HG03108 (cell line): Measurements from ENCODE around the gene IQGAP2.
"Not testable (repeated sequence)": the region's sequence is repeated elsewhere in the genome, so short reads cannot be mapped to it uniquely, and the experiment has no call there.

Experiments
- ATAC-seq: cut with Tn5 transposase; IDR thresholded peaks from one replicate; pipeline ENCODE4 v1.9.1; 2021; ENCODE audit warnings: moderate library complexity; ENCODE audit not compliant: unreplicated experiment

IQGAP2 gene

DNA sequence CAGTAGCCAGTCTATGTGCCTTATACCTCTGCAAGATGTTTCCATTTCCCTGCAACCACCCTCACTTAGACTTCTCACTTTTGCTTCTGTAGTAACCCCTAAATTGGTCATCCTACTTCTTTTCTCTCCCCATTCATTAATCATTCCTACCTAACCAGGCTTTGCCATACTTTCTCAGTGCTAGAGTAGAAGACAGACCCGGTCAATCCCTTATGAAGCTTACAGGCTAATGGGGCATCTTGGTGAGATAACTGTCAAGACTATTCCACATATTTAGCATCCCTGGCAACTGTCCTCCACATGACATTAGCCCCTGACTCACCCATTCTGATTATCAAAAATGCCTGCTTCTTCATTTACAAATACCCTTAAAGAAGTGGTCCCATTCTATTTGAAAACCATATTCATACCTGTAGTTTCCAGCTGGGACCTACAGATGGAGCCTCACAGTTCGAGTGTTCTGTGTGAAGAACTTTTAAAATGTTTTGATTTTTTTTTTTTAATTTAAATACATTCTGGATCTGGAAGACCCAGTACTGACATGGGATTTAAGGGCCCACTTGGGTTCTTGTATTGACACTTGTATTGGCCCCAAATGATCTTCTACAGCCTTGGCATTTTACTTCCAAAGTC, 199.1 kb downstream of the IQGAP2 start:
- ATAC-seq, result no peak

DNA sequence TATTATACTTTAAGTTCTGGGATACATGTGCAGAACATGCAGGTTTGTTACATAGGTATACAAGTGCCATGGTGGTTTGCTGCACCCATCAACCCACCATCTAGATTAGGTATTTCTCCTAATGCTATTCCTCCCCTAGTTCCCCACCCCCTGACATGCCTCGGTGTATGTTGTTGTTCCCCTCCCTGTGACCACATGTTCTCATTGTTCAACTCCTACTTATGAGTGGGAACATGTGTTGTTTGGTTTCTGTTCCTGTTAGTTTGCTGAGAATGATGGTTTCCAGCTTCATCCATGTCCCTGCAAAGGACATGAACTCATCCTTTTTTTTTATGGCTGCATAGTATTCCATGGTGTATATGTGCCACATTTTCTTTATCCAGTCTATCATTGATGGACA, 200.9 kb downstream of the IQGAP2 start:
- not testable (repeated sequence) for ATAC-seq

DNA sequence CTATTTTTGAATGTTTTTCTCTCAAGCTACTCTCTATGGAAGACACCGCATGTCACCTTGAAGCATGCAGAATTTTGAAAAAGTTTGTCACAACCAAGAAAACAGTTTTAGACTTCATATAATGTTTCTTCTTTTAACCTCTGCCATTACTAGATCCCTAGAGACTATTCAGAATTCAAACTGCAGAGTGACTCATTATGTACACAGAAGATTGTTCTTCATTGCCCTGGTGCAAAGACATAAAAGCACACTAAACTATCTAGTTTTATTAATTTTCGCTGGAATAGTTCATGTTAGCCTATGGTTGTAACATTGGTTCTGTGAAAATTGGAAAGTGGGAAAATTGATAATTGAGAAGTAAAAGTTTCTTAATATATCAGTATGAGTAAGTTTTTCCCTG, 201.8 kb downstream of the IQGAP2 start:
- no peak for ATAC-seq

DNA sequence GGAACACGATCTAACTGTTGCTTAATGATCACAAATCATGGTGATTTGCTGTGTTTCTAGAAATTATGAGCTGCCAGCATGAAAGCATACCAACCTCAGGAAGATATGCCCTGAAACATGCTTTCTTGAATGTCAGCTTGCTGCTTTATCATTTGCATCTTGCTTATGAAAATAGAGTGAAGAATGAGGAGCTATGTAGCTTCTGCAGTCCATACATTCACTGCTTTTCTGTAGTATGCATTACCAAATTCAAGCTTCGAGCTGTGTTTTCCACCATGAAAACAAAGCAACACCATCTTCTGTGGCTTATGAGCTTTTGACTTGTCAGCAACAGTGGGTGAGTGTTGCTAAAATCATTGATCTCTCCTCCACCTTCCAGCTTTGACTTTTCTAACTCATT, 203.6 kb downstream of the IQGAP2 start:
- ATAC-seq, result no peak

DNA sequence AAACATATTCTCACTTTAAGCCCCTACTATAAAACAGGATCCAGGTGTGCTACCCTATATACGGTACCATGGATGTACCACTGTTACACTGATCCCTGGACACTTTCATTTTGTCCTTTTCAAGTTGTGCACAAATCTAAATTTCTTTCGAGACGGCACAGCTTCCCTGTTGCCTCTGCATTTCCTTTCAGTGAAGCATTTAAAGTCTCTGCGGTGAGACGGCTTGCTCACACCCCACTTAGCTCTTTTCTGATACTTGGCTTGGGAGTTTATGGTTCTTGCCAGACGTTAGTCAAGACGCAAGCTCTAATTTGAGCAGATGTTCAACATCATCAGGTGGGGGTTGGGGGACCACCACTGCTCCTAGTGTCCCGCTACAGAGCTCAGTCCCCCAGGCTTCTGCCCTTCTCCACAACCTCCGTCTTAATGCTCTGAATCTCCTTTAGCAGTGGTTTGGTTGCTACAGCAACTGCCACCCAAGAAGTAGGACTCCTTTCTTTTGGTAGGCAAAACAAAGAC, 204.3 kb downstream of the IQGAP2 start:
- ATAC-seq, result no peak

DNA sequence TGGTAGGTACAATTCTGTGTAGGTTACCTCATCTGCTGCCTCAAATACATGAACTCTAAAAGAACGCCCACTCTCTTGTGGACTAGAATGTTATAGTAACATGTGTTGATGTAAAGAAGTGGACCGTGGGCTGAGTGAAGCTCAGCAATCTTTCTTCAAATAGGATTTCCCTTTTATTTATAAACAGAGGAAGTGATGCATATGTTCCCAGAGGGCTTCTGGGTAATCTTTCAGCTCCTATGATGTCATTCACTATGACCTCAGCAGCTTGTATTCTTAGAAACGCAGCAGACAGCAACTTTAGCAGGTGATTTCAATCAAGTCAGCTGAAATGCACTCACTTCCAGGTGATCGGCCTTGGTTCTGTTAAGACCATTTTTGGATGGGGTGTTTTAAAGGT, 205.7 kb downstream of the IQGAP2 start:
- ATAC-seq, result no peak

DNA sequence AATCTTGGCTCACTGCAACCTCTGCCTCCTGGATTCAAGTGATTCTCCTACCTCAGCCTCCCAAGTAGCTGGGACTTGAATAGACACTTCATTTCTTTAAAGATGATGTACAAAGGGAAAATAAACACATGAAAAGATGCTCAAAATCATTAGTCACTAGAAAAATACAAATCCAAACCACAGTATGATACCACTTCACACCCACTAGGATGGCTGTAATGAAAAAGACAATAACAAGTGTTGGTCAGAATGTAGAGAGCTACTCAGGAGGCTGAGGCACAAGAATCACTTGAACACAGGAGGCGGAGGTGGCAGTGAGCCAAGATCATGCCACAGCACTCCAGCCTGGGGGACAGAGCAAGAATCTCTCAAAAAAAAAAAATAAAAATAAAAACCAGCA, 207.1 kb downstream of the IQGAP2 start:
- no peak for ATAC-seq

DNA sequence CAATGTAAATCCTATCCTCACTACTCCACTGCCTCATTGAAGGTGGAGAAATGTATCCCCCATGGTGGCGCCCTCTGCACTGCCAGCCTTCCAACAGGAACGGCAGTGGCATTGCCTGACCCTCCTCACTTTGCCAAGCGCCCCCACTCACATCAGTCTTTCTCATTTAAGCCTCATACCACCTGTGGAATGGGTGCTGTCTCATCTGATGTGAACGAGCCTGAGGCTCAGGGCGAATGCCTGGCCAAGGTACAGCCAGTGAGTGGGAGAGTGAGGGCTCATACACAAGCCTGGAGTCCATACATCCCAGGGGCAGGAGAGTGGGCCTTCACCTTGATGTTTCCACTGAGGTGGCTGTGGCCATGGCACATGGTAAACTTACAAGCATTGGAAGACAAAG, 209.9 kb downstream of the IQGAP2 start:
- no peak for ATAC-seq

DNA sequence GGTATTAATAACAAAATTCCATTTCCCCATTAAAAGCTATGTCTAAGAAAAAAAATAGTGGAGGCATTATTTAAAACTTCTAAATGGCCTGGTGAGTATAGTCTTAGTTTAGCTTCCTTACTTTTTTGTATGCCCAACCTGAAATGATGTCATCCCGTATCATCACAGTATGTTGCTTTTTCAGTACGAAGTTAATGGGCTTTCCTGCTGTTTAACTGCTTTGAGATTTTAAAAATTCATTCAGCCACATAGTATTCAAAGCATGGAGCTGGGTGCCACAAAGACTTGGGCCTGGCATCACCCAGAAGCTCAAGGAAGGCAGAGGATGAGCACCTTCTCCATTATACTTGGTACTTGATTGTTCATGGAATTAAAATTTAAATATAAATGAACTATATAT, 212.7 kb downstream of the IQGAP2 start:
- ATAC-seq, result no peak

DNA sequence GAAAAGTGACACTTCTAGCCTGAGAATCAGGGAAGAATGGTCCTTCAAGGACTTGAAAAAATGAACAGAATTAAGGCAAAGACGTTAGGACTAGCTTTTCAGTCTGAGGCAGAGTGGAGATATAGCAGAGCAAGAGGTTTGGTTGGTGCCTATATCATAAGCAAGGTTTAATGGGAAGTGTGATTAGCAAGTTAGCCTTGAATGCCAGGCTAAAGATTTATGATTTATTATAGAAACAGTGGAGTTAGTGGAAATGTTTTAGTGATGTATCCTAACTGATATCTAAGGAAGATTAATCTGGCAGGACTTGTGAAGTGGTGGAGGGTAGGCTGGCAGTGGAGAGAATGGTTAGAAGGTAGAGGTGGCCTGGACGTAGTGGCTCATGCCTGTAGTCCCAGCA, 213.1 kb downstream of the IQGAP2 start:
- ATAC-seq, result no peak

DNA sequence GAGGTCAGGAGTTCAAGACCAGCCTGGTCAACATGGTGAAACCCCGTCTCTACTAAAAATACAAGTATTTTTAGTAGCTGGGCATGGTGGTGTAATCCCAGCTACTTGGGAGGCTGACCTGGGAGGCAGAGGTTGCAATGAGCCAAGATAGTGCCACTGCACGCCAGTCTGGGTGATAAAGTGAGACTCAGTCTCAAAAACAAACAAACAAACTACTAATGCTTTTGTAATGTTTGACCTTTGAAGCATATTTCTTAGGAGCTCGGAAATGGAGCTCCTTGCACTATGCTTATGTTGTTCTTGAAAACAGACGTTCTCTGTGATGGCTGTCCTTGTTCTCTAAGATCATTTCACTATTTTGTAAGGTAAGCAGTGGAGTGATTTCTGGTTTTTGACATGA, 214.1 kb downstream of the IQGAP2 start:
- ATAC-seq, result no peak

DNA sequence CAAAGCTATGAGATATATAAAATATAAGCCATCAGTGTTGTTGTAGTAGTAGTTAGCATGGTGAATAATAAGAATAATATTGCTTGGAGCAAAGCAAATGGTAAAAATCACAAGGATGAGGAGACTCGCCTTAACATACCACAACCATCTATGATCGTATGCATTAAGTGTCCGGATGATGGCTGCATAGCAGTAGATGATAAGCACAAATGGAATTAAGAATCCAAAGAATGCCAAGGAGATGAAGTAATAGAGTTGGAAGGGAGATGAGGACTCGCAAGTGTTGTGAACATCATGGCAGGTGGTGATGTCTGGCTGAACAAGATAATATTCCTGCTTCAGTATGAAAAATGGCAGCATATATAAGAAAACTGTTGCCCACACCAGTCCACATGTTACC, 214.6 kb downstream of the IQGAP2 start:
- ATAC-seq, result no peak

DNA sequence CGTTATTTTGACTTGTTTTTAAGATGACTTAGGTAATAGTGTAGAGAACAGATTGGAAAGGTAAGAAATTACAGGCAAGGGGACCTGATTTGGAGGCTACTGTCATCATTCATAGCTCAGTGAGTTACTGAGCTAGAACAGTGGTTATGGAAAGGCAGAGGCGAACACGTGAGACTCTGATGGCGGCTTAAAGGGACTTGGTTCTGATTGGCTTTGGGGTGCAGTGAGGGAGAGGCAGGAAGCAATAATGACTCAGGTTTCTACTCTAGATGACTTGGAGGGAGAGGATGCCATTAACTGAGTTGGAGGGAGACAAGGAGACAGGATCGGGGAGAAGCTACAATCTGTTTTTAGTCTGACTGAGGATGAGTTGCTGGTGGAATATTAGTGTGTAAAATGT, 217.1 kb downstream of the IQGAP2 start:
- no peak for ATAC-seq

DNA sequence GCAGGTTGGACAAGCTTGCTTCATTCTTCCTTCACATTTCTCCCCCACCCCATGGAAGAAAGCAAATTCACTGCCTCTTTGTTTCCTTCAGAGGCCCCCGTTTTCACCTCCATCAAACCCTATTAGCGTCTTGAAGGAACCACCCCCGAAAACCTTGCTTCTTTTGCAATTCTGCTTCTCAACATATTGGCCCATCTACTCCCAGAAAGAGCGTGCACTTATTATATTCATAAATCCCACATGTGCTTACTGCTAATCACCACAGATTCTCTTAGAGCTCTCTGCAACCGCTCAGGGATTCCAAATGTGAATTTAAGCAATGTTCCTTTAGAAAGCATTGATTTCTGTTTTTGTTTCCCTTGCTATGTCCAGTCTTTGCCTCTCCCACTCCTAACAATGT, 219.0 kb downstream of the IQGAP2 start:
- no peak for ATAC-seq

DNA sequence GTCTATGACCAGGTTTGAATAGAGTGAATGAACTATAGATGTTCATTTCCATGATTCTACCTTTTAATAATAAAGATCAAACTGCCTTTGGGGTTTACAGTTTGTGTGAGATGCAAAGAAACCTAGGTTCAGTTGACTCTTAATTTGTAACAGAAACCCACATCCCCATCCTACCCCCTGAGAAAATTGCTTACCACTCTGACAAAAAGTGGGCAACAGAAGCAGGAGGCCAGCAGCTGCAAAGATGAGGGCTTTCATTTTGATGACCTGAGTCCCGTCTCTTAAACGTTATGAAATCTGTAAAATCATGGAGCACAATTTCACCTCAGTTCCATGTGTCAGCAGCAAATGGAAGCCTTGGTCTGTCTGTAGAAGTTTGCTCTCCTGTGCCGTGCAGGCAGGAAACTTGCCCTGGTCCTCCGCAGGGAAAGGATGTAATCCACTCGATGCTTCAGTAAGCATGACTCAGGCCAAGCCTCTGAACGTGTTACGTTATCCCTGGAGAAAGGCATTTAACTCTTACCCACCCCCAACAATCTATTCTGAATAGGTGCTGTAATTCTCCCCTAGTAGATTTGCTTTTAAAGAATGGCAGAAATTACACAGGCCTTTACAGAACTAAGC, 220.0 kb downstream of the IQGAP2 start, which contains the start of gene F2RL2:
F2RL2 (minus strand) TSS at position 431 of the 624 bp plus-strand sequence; CDS start at position 258, 173 bp downstream.
- no peak for ATAC-seq

DNA sequence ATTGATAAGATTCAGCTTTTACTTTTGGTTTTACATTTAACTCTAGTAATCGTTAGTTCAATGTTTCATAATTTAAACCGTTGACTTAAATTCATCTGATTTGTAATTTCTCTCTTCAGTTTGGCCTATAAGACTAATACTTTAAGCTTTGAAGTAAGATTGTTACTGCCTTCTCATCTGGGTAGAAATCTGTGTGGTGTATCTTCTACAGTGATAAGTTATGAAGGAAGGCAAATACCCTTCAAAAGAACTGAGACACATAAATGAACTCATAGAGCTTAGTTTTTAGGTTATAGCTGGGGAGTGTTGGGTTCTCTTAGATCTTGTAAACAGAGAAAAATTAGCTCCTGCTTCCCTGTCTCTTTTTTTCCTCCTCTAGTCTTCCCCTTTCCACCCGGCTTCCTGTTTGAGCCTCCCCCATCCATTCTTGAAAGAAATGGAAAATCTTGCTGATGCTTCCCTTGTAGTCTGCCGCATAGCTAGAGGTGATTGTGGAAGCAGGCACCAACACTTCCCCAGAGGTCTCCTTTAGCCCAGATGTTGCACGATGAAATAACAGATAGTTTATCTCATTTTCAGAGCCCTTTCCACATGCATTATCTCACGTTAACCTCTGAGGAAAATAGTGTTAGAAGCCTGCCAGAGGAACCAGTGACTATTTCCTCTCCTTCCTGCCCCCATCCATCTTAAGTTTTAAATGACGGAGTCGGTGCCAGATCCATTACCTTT, 222.2 kb downstream of the IQGAP2 start:
- ATAC-seq, result no peak

DNA sequence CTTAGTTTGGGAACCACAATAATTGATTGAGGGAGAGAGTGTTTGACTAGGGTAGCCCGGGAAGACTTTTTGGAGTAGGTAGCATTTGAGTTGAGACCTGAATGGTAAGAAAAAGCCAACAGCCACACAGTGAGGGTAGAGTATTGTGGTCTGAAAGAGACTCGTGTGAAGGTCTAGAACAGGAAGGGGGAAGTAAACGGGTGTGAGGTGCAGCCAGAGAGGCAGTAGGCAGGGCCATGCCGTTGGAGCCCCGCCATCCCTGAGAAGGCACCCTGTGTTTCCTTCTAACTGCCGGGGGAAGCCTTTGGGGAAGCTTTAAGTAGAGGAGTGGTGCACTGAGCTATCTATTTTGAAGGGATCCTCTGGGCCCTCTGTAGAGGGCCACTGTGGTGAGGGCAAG, 223.7 kb downstream of the IQGAP2 start:
- no peak for ATAC-seq

DNA sequence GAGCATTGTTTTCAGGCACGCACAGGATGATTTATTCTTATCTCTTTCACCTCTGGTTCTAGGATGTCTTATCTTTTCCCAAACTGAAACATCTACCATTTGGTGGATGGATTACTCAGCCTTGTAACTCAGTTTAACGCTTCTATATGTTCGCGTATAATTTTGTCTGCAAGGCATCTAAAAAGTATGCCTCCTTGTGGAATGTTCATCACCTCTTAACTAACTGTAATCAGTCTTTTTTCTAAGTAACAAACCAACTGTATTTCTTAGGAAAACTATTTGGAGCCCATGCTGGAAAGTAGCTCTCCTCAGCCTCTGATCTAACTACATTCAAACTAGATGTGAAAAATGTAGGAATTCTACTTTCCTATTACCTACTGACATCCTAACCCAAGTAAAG, 231.6 kb downstream of the IQGAP2 start:
- ATAC-seq, result no peak

DNA sequence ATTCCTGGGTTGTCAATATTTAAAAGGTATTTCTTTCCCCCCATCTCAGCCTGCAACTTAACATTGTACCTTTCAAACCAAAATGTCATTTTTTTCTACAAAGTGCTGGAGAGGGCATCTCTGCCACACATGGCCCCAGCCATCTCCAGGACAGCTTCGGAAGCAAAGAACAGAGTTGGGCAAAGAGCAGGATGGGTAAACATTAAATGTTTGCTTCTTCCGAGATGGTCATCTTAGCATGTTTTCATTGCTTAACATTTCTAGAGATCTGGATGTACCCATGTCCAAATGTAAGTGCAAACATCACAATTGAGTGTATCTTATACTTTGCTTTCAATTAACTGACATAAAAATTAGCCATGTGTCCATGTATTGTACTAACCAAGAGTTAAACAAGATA, 234.4 kb downstream of the IQGAP2 start:
- no peak for ATAC-seq

DNA sequence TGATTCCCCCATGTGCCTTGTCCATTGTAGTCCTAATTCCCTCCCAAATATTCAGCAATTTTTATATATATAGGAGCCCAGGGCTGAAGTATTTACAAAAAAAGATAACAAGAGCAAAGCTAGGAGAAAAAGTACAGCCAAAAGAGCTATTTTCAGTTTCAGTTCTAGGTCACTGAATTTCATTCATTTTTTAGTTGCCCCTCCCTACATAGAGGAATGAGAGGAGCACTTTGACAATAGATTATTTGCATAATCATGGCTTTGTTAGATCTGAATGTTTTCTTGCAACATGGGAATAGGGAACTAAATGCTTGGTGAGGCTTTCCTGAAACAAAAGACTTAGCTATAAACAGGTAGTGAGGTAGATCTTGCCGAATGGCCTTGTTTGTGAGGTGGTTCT, 235.4 kb downstream of the IQGAP2 start:
- no peak for ATAC-seq

DNA sequence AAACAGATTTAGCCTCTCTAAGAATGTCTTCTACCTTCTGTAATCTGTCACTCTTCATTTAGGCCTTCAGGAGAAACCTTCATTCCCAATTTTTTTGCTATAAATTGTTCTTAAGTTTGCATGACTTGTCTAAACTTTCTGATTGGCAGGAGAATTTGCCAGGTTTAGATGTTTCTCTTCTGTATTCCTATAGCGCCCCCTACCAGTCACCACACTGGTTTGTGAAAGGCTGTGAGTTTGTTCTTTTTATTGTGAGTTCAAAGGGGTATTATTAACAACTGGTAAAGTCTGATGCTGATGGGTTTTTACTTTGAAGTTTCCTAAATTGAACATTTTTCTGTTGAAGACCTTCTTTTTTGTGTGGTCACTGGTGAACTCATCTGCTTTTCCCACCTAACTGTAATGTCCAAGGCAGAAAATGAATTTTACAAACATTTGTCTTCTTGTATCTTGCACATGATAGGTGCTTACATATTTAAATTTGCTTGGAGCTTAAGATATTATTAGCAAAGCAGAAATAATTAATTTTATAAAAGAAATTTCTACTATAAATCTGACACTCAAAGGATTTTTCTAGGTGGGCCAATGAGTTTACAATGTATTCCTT, 238.5 kb downstream of the IQGAP2 start:
- no peak for ATAC-seq
